SU-DHL-6 (cell line): ENCODE data around the gene GPSM1.

Source experiments
- CTCF ChIP-seq: fragments of 200-600 bp; sonication (generic); IDR thresholded peaks from one replicate; pipeline ENCODE4 v1.5.1; 2017; ENCODE audit warnings: antibody characterized with exemption, mild to moderate bottlenecking, low read length, moderate library complexity; ENCODE audit not compliant: insufficient read depth, poor library complexity, severe bottlenecking
- EZH2phosphoT487 ChIP-seq: fragments of 200-600 bp; sonication (generic), shearing (Covaris generic); conservative IDR thresholded peaks from 2 replicates; pipeline ENCODE4 v1.6.1; 2018; ENCODE audit warnings: mild to moderate bottlenecking, antibody characterized with exemption, low read length, moderate library complexity, mixed read lengths

- TF ChIP-seq CTCF: no peak
- no peak for TF ChIP-seq EZH2phosphoT487
These were observed 39.5 kb downstream of the GPSM1 start for GRCh38 chr9:136366826-136367225.
